GM18519 (cell line): ENCODE data around the gene ZNF135.
A peak's percentile ranks its signal among the peaks of the same experiment; 100 is the strongest.

Experiments
- ATAC-seq: cut with Tn5 transposase; IDR thresholded peaks from one replicate; pipeline ENCODE4 v1.9.1; 2021; ENCODE audit warnings: mild to moderate bottlenecking, moderate library complexity; ENCODE audit not compliant: unreplicated experiment, low FRiP score

The ZNF135 gene

DNA sequence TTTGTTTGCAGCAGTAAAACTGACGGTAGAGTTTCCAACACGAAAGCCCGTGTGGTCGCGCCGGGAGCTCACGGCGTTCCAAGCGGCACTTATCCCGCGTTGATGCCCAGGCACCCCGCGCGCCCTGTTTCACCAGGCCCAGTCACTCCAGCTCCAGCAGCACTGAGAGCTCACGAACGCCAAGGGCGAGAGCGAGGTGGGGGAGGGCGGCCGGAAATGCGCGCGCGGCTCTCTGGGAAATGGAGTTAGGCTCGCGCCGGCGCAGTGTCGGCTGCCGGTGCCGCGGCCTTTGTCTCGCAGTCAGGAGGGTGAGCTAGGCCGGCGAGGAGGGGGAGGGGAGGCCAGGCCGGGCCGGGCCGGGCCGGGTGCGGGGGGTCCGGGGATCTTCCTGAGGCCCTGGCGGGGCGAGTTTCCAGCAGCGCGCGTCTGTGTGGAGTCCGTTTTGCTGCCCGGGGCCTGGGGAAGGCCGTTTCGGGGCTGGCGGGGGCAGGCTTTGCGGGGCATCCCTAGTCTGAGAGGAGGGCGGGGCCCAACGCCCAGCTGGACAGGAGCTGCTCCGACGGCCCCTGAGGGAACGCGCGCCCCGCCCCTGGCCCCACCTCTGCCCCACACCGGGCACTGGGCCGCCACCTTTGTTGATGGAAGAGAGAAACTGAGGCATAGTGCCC lies at the start of gene ZNF135:
Gene ZNF135, plus strand, starts transcription at position 280 of the 668 bp plus-strand sequence. CDS start 721 bp downstream, outside the sequence.
- no peak for ATAC-seq

DNA sequence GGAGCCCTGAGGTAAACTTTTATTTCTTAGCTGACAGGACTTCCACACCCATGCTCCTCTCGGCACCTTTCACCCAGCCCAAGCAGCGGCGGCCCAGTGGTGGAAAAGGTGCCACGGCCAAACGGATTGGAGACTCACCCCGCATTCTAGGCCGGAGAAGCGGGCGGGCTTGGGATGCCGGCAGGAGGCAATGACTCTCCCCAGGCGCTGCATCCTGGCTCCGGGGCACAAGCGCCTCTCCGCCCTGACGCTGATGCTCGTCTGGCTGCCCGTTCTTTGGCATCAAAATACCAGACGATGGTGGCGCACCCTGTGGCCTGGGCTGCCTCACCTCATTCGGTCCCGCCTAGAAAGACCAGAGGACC lies 49.8 kb upstream of the ZNF135 start:
- ATAC-seq, result no peak

DNA sequence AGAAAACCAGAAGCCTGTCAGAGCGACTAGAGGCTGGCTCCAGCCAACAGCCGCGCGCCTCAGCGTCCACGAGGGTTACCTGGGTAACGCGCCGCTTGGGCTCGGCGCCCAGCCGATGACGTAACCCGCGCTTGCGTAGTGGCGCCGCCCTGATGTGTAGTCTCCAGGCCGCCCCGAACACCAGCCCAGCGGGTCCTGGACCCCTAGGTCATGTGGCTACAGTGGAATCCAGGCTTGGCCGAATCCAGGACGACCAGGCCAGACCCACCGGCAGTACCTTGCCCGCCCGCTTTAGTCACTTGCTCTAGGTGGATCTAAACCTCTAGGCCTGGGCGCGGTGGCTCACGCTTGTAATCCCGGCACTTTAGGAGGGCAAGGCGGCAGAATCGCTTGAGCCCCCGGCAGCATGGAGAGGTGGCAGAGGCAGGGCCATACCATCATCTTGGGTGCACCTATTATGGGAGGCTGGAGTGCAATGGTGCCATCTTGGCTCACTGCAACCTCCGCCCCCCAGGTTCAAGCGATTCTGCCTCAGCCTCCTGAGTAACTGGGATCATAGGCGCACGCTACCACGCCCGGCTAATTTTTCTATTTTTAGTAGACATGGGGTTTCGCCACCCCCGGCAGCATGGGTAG lies 49.3 kb upstream of the ZNF135 start:
- ATAC-seq, result peak; percentile 71

DNA sequence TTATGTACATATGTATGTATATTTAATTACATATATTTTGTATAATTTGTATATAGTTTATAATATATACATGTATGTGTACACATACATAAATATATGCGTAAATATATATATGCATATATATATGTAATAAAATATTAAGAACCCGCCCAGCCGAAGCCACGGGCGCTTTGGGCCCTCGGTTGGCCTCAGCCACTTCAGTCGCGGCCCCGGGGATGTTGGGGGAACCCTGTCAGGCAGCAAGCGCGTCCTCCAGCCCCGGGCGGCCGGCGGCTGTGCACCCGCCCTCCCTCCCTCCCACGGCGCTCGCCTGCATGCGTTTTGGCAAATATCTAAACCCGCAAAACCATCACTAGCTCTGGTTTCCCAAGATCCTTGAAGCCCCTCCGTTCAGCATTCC lies 48.6 kb upstream of the ZNF135 start:
- ATAC-seq, result no peak

DNA sequence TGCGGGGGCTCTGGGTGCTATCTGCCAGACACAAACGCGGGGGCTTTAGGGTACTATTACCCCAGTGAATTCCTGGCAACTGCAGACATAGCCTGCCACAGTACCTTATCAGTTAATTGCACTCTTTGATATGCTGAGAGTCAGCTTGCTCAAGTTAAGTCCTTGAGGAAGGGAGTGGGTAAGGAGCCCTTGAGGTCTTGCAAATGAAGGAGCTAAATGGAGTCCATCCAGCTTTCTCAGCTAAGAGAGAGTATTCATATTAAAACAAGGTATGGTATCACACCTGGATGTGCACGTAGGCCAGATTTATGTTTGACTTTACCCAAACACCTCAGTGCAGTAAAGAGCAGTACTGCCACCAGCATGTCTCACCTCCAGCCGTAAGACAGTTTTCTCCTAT lies 44.9 kb upstream of the ZNF135 start:
- ATAC-seq, result no peak

DNA sequence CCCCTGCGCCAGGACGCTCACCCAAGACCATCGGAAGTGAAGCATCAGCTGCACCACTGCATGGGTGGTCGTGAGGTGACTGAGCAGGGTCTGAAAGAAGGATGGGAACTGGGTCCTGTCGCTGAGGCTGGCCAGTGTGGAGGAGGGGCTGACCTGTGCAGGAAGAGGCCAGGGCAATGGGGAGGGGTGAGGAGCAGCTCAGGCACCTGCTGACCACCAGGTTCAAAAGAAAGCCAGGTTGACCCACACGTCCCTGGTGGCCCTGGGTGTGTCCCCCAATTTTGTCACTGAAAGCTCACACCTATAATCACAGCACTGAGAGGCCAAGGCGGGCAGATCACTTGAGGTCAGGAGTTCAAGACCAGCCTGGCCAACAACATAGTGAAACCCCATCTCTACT lies 39.0 kb upstream of the ZNF135 start:
- no peak for ATAC-seq

DNA sequence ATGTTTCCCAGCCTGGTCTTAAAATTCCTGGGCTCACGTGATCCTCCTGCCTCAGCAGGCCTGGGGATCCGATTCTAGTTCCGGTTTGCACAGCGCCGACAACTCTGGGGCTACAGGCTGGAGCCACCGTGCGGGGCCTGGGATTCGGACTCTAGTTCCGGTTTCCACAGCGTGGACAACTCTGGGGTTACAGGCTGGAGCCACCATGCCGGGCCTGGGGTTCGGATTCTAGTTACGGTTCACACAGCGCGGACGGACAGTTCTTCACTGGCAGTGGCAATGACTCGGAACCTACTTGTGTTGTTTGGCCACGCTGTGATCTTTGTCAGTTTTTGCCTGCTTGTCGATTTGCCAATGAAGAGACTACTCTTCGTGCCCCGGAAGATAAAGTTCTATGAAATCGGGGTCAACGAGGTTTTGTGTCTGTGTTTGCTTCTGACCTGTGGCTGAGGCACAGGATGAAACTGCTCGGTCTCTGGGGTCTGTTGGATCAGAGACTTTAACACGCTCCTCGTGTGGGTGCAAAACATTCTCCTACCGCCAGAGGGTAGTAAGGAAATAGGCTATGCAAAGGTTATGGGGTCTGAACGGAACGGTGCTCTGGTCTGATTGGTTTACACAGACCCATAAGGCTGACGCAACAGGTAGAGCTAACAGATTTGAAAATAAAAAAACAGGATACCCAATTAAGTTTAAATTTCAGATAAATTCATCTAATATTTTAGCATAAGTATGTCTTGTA lies 37.4 kb upstream of the ZNF135 start:
- no peak for ATAC-seq

DNA sequence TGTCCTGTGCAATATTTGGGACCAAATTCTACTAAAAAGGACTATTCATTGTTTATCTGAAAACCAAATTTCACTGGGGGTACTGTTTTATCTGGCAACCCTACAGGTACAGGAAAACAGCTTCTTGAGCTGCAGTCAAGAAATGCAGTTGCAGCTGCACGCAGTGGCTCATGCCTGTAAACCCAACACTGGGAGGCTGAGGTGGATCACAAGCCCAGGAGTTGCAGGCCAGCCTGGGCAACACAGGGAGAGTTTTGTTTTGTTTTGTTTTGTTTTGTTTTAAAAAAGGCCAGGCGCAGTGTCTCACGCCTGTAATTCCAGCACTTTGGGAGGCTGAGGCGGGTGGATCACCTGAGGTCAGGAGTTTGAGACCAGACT lies 36.8 kb upstream of the ZNF135 start:
- ATAC-seq, result no peak

DNA sequence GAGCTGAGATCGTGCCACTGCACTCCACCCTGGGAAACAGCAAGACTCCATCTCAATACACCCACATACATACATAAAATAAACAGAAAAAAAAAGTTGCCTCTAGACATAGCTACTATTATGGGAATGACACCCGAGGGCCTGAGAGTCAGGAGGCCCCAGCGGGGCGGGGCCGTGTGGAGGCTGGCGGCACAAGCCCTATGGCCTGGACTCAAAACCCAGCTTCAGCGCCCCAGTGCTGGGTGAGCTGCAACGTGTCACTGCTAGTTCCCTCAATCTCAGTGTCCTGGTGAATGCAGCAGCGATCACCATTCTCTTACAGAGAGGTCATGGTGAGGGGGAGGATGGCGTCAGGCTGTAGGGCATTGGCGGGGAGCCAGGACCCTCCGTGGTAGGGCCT lies 34.4 kb upstream of the ZNF135 start:
- no peak for ATAC-seq

DNA sequence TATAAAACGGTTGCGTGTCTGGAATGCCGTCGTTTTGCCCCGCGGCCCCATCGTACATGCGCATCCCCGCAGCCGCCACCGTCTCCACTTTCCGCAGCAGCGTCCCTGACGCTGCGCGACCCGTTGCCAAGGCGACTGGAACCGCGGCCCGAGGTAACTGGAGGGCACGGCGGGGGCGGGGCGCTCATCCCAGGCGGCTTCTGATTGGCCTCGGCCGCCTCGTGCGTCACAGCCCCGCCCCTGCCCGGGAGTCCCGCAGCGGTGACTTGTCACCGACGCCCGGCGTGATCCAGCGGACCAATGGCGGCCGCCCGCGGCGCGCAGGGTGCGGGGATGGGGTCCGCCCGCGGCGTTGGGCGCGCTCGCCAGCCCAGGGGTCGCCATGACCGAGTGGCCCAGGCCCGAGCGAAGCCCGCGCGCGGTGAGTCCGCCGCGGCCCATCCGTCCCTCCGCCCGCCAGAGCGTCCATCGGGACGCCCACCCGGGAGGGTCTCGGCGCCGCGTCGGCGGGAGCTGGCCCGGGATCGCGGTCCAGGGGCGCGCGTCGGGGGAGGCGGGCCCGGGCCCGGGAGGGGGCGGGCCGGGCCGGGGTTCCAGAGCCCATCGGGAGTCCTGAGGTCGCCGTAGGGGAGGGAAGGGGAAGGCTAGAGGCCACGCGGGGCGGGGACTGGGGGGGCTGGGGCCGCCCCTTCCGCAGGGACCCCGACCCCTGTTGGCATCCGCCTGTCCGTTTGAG lies 25.2 kb upstream of the ZNF135 start, which contains the start of gene ZSCAN1:
Gene ZSCAN1, plus strand, starts transcription at position 285 of the 736 bp plus-strand sequence. CDS start 3,812 bp downstream, outside the sequence.
- no peak for ATAC-seq

DNA sequence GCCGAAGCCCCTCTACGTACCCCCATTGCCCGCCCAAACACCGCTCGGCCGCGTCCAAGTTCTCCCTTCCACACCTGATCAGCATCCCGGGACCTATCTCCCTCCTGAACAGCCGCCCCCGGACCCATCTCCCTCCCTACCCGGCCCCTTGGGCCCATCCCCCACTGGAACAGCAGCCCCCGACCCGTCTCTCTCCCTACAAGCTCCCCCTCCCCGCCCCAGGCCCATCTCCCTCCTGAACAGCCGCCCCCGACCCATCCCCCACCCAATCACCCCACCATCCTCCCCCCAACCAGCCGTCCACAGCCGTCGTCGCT lies 24.6 kb upstream of the ZNF135 start:
- no peak for ATAC-seq

DNA sequence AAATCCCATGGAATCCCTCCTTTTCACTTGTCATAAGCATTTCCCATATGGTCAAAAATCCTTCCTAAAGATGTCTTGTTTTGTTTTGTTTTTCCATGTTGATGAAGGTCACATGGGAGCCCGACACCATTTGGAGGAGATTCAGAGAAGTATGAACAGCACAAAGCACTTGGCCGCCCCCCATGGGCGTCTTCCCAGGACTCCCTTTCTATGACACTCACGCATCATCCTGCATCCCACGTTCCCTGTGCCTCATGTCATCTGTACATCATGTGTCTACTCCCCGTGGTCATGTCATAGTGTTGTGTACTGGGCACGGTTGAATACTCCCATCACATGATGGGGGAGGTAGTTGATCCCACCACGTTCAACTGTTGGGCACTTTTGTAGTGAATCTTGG lies 23.2 kb upstream of the ZNF135 start:
- no peak for ATAC-seq

DNA sequence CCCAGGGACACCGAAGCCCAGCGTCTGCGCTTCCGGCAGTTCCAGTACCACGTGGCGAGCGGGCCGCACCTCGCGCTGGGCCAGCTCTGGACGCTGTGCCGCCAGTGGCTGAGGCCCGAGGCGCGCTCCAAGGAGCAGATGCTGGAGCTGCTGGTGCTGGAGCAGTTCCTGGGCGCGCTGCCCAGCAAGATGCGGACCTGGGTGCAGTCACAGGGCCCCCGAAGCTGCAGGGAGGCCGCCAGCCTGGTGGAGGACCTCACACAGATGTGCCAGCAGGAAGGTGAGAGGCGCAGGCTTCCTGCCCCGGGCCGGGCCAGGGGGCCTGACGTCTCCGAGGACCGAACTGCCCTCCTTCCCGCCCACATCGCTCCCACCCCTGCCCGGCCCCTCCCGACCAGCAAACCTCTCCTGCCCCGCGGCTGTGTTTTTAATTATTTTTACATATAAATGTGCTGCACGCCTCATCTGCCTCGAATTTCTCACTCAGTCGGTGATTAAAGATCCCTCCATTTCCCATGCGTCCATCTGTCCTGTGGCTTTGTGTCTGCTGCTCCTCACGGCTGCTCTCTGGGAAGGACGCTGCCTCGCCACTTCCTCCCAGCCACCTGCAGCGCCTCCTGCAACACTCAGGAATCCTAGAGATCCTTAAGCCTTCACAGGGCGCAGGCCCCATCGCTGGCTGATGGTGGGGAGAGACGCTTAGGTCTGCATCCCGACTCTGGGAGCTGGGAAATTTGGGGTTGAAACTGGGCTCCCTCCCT lies 21.0 kb upstream of the ZNF135 start:
- no peak for ATAC-seq

DNA sequence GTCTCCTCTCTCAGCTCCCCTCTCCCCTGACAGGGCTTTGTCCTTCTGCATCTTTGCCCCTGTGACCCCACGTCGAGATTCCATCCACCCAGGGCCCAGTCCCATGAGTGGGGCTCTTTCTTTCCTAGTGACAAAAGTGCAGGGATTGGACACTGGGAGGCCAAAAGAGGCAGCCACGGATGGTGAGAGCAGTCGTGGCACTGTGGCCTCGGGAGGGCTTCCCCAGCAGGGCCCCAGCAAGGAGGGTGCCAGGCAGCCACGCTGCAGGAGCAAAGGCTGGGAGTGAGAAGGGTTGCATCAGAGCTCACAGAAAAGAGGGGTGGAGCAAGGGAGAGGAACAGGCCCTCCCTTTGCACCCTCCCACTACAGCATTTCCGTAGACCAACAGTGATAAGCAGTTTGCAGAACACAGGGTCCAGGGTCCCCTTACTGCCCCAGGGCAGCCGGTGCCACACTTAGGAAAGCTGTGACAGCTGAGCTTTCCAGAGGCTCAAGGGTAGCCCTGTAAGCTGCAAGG lies 20.3 kb upstream of the ZNF135 start:
- ATAC-seq, result no peak

DNA sequence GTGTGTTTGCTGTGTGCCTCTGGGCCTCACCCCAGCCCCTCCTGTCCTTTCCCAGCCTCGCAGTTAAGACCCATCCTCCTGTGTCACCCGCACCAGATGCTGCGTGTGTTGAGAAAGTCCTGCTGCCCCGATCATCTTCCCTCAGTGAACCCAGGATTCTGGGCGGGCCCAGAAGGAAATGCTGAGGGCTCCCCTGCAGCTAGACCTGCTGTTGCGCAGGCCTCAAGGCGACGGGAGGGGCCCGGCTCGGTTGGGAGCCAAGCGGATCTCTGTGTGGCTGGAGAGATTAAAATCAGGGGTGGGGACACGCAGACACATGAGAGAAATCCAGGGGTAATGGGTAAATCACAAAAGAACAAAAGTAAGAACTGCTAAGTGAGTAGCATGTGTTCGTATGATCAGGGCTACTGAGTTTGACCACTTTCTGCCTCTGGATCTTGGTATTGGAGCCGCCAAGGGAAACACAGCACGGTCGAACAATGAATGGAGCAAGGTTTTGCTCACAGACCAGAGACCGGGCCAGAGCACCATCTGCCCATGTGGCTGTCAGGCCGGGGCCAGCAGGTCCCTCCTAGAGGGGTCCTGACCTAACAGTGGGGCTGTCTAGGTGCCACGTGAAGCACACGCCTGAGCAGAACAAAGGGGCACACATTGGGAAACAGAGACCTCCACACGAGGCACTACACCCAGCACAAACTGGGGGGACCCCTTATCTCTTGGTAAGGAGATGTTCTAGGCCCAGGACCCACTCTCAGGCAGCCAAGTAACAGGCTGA lies 18.1 kb upstream of the ZNF135 start:
- no peak for ATAC-seq

DNA sequence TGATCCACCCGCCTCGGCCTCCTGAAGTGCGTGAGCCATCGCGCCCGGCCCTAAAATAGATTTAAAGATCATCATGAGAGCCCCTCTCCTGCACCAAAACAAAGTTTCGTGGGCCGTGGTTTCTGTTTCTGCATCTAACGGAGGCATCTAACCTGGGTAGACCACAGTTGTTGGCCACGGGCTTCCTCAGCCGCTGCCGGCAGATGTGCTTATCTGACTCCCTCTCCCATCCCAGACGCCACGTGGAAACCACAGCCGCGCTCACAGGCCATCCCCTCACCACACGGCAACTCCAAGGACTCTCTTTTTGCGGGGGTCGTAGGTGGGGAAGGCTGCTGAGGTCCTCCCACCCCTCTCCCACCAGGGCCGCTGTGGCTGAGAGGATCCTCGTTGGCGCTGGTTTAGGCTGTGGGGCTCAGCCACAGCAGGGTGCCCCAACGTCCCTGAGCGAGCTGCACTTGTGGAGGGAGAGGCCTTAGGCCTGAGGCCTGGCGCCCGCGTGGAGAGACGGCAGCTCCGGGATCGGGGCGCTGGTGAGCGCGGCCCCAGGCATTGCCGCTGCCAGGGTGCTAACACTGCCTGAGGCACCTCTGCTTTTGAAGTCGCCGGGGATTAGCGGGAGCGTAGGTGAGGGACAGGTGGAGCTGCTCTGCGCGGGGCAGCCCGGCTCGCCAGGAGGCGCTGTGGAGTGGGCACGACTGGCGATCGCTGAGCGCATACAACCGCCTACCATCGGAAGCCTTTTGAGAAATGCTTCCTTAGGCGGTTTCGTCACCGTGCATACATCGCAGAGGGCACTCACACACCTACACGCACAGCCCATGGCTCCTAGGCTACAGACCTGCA lies 16.4 kb upstream of the ZNF135 start:
- ATAC-seq, result no peak

DNA sequence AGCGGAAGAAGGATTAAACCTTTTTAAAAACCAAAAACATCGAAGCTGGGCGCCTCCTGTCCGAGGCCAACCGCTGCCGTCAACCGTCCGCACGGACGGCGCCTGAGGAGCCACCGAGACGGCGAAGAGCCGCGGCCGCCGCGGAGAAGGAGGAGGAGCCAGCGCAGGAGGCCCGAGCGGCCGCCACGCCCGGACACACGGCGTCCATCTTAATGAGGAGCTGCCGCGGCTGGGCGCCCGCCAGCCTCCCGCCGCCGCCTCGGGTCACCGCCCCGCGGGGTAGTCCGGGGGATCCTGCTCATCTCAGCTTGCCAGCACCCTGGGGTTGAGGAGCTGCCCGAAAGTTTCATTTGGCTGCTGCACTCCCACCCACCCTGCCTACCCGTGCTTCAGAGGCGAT lies 14.7 kb upstream of the ZNF135 start:
- no peak for ATAC-seq

DNA sequence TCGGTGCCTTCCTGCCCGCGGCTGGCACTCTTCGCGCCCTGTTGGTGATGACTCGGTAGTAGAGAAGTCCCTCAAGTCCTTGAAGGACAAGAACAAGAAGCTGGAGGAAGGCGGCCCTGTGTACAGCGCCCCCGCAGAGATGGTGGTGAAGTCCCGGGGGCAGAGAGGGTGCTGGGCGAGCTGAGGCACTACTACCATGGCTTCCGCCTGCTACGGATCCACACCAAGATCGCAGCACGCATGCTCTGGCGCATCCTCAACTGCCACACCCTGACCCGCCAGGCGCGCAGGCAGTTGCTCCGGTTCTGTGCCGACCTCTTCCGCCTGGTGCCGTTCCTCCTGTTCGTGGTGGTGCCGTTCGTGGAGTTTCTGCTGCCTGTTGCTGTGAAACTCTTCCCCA lies 14.2 kb upstream of the ZNF135 start:
- ATAC-seq, result no peak
